Measurements from ENCODE around the gene PUS7L. TPM values are rescaled to one million over a fixed set of nuclear protein-coding genes. Genes with fewer than 3 reads are reported as not detected.

PUS7L gene
- 19.8 TPM for total RNA-seq (ENCODE audit: unreplicated experiment)
- long read RNA-seq, full-length matches to known transcripts: 2 of 5 reads
- long read RNA-seq, partial matches to known transcripts: 3 of 5 reads
- long read RNA-seq, other reads (novel, unspliced or antisense): 0 of 5 reads

GRCh38 chr12:43758728-43759563 lies at the start of gene PUS7L, which contains the start of gene IRAK4:
Gene PUS7L (minus strand): TSS chr12:43758790. CDS start chr12:43755245, 3,545 bp downstream.
Gene IRAK4 (plus strand): TSS chr12:43758951. CDS start chr12:43768112, 9,161 bp downstream.
- TF ChIP-seq CTCF (IDR thresholded peaks at IDR 0.05; ENCODE audit: partially characterized antibody, unreplicated experiment): peak; percentile 17
- Mint-ChIP-seq H3K4me3 (ENCODE audit: unreplicated experiment) (peak within 1 kb of the TSS; percentile 89), H3K27me3 (ENCODE audit: unreplicated experiment) (peaks cover 2% of the 10 kb centered on the region), H3K27ac (ENCODE audit: unreplicated experiment) (peak within 1 kb of the TSS; percentile 85), H3K36me3 (ENCODE audit: unreplicated experiment) (no peaks in the 10 kb centered on the region), H3K4me1 (ENCODE audit: low read depth, unreplicated experiment) (peaks cover 12% of the 10 kb centered on the region), H3K9me3 (ENCODE audit: unreplicated experiment) (peaks cover 10% of the 10 kb centered on the region)
- peak; percentile 93 for DNase-seq

GRCh38 chr12:43807386-43807785 lies 48.8 kb upstream of the PUS7L start:
- Mint-ChIP-seq H3K9me3 (ENCODE audit: unreplicated experiment) (peaks cover 2% of the 10 kb centered on the region), H3K4me1 (ENCODE audit: low read depth, unreplicated experiment) (peaks cover 6% of the 10 kb centered on the region), H3K27me3 (ENCODE audit: unreplicated experiment) (peaks cover 11% of the 10 kb centered on the region), H3K27ac (ENCODE audit: unreplicated experiment) (no peak overlapping the region), H3K36me3 (ENCODE audit: unreplicated experiment) (no peaks in the 10 kb centered on the region), H3K4me3 (ENCODE audit: unreplicated experiment) (peak overlapping the region; percentile 100)
- DNase-seq: no peak
- TF ChIP-seq CTCF (IDR thresholded peaks at IDR 0.05; ENCODE audit: partially characterized antibody, unreplicated experiment): no peak

GRCh38 chr12:43806737-43807072 lies 48.1 kb upstream of the PUS7L start:
- H3K4me3 Mint-ChIP-seq (ENCODE audit: unreplicated experiment): peak overlapping the region; percentile 100
- H3K27ac Mint-ChIP-seq (ENCODE audit: unreplicated experiment): peak overlapping the region; percentile 99
- peaks cover 11% of the 10 kb centered on the region for H3K27me3 Mint-ChIP-seq (ENCODE audit: unreplicated experiment)
- TF ChIP-seq CTCF (IDR thresholded peaks at IDR 0.05; ENCODE audit: partially characterized antibody, unreplicated experiment): no peak
- H3K9me3 Mint-ChIP-seq (ENCODE audit: unreplicated experiment): peaks cover 2% of the 10 kb centered on the region
- H3K36me3 Mint-ChIP-seq (ENCODE audit: unreplicated experiment): no peaks in the 10 kb centered on the region
- DNase-seq: no peak
- H3K4me1 Mint-ChIP-seq (ENCODE audit: low read depth, unreplicated experiment): peaks cover 6% of the 10 kb centered on the region

- Mint-ChIP-seq H3K27ac (ENCODE audit: unreplicated experiment) (peak within 1 kb of the TSS; percentile 99), H3K36me3 (ENCODE audit: unreplicated experiment) (no peaks in the 10 kb centered on the region), H3K27me3 (ENCODE audit: unreplicated experiment) (peaks cover 11% of the 10 kb centered on the region), H3K4me1 (ENCODE audit: low read depth, unreplicated experiment) (peaks cover 6% of the 10 kb centered on the region), H3K9me3 (ENCODE audit: unreplicated experiment) (peaks cover 2% of the 10 kb centered on the region), H3K4me3 (ENCODE audit: unreplicated experiment) (peak within 1 kb of the TSS; percentile 100)
- no peak for TF ChIP-seq CTCF (IDR thresholded peaks at IDR 0.05; ENCODE audit: partially characterized antibody, unreplicated experiment)
- DNase-seq: peak; percentile 93
These were observed 47.5 kb upstream of the PUS7L start, which contains the start of gene TWF1 for GRCh38 chr12:43805860-43806736. Gene TWF1 (minus strand): TSS chr12:43806317. CDS start chr12:43806245, 72 bp downstream.

All from glutamatergic neuron (in vitro differentiated cells).